Neural crest cell (in vitro differentiated cells): ENCODE results near the gene VCAM1. TPM values are rescaled to one million over a fixed set of nuclear protein-coding genes. Genes with fewer than 3 reads are reported as not detected.

Experiments used
- DNase-seq: peaks from one replicate; pipeline ENCODE4 v3.0.0; 2021; ENCODE audit warnings: low read depth, mixed read lengths, low spot score
- H3K27ac Mint-ChIP-seq: one replicate; pipeline ENCODE4 v1.8.0; 2021; ENCODE audit warnings: mild to moderate bottlenecking, mixed read lengths; ENCODE audit not compliant: unreplicated experiment
- H3K27me3 Mint-ChIP-seq: 2 replicates; pipeline ENCODE4 v1.8.0; 2021; ENCODE audit warnings: low read depth, mild to moderate bottlenecking, mixed read lengths
- H3K36me3 Mint-ChIP-seq: 2 replicates; pipeline ENCODE4 v1.8.0; 2021; ENCODE audit warnings: low read depth, mild to moderate bottlenecking, mixed read lengths
- H3K4me1 Mint-ChIP-seq: 2 replicates; pipeline ENCODE4 v1.8.0; 2021; ENCODE audit warnings: mixed read lengths
- H3K4me3 Mint-ChIP-seq: one replicate; pipeline ENCODE4 v1.8.0; 2021; ENCODE audit warnings: mild to moderate bottlenecking, mixed read lengths
- H3K9me3 Mint-ChIP-seq: 2 replicates; pipeline ENCODE4 v1.8.0; 2021; ENCODE audit warnings: mixed read lengths
- CTCF ChIP-seq: fragments of 200-600 bp; sonication (generic); conservative IDR thresholded peaks from 2 replicates; pipeline ENCODE4 v1.5.0; 2021; ENCODE audit warnings: antibody characterized with exemption, mild to moderate bottlenecking
- long read RNA-seq: library from polyadenylated mRNA; unstranded; transcript quantifications from one replicate; pipeline ENCODE4 v2.0.0, GENCODE V29; 2020
- total RNA-seq: library from RNA; stranded (reverse); gene quantifications from 2 replicates; pipeline ENCODE4 v1.2.1, GENCODE V29; 2021

The VCAM1 gene
- total RNA-seq = 8.6 and 8.7 TPM in 2 replicates
- long read RNA-seq, transcript VCAM1-201 (9 exons, 3,083 nt) = major isoform, 37 of 47 reads
- long read RNA-seq, partial matches to known transcripts = 5 of 47 reads
- long read RNA-seq, other reads (novel, unspliced or antisense) = 5 of 47 reads

DNA sequence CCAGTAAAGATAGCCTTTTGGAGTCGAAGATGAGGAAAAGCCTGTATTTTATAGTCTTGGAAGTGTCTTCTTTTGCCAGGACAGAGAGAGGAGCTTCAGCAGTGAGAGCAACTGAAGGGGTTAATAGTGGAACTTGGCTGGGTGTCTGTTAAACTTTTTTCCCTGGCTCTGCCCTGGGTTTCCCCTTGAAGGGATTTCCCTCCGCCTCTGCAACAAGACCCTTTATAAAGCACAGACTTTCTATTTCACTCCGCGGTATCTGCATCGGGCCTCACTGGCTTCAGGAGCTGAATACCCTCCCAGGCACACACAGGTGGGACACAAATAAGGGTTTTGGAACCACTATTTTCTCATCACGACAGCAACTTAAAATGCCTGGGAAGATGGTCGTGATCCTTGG lies at the start of gene VCAM1:
Gene VCAM1 (plus strand): TSS at position 253 of the 400 bp plus-strand sequence. CDS start 119 bp downstream, at position 372.
- no peaks in the 10 kb centered on the region for H3K36me3 Mint-ChIP-seq
- no peak for TF ChIP-seq CTCF
- peaks cover 23% of the 10 kb centered on the region for H3K4me1 Mint-ChIP-seq
- H3K4me3 Mint-ChIP-seq = peak within 1 kb of the TSS; percentile 81
- DNase-seq = no peak
- no peaks in the 10 kb centered on the region for H3K9me3 Mint-ChIP-seq
- H3K27ac Mint-ChIP-seq = peak within 1 kb of the TSS; percentile 35
- no peaks in the 10 kb centered on the region for H3K27me3 Mint-ChIP-seq

GRCh38 chr1:100670083-100670482 lies 49.5 kb upstream of the VCAM1 start:
- peaks cover 2% of the 10 kb centered on the region for H3K27me3 Mint-ChIP-seq
- no peaks in the 10 kb centered on the region for H3K9me3 Mint-ChIP-seq
- no peak for TF ChIP-seq CTCF
- no peaks in the 10 kb centered on the region for H3K4me1 Mint-ChIP-seq
- H3K4me3 Mint-ChIP-seq = no peak overlapping the region
- no peak overlapping the region for H3K27ac Mint-ChIP-seq
- no peaks in the 10 kb centered on the region for H3K36me3 Mint-ChIP-seq
- no peak for DNase-seq

DNA sequence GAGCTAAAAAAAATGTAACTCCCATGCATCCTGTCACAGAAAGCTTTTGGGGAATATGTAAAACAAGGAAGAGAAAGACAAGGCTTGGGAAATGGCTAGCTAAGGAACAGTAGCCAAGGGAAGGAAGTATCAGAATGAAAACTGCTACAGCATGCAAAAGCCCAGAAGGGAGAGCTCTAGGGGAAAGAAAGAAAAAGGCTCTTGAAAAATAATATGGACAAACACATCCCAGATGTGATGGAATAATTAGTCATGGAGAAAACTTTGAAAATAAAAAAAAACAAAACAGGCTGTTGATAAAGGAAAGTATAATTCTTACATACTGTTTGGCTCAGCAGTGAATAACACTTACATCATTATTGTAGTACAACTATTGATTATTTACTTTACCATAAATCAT lies 47.9 kb upstream of the VCAM1 start:
- Mint-ChIP-seq H3K27ac (no peak overlapping the region), H3K4me1 (no peaks in the 10 kb centered on the region), H3K27me3 (peaks cover 2% of the 10 kb centered on the region), H3K4me3 (no peak overlapping the region), H3K36me3 (no peaks in the 10 kb centered on the region), H3K9me3 (no peaks in the 10 kb centered on the region)
- TF ChIP-seq CTCF = no peak
- no peak for DNase-seq

- Mint-ChIP-seq H3K4me3 (no peak overlapping the region), H3K4me1 (no peaks in the 10 kb centered on the region), H3K27ac (no peak overlapping the region), H3K9me3 (peaks cover 11% of the 10 kb centered on the region), H3K36me3 (no peaks in the 10 kb centered on the region), H3K27me3 (no peaks in the 10 kb centered on the region)
- DNase-seq = no peak
- no peak for TF ChIP-seq CTCF
Observed at GRCh38 chr1:100683448-100684349, 35.8 kb upstream of the VCAM1 start.

DNA sequence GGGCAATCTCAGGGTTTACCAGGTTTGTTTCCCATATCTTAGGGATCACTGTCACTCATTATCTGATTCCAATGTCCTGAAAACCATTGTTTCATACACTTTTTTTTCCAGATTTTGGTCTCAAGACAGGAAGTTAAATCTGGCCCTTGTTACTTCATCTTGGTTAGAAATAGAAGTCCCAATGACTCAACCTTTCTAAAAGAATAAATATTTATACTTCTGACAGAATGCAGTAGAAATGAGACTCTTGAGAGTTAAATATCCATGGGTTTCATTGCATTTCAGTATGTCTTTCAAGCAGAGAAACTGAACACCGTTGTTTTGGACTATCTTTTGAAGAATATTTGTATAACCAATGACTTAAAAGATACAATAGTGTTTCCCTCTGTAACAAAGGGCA lies 19.8 kb upstream of the VCAM1 start:
- H3K4me1 Mint-ChIP-seq = peaks cover 5% of the 10 kb centered on the region
- H3K36me3 Mint-ChIP-seq = peaks cover 5% of the 10 kb centered on the region
- TF ChIP-seq CTCF = no peak
- H3K4me3 Mint-ChIP-seq = no peak overlapping the region
- no peak overlapping the region for H3K27ac Mint-ChIP-seq
- H3K27me3 Mint-ChIP-seq = no peaks in the 10 kb centered on the region
- H3K9me3 Mint-ChIP-seq = peaks cover 16% of the 10 kb centered on the region
- DNase-seq = no peak
